Tibial nerve (tissue), 4 donors: ENCODE data around the gene PHYKPL. TPM values are rescaled to one million over a fixed set of nuclear protein-coding genes. Genes with fewer than 3 reads are reported as not detected.

Experiments
- DNase-seq, 2 donors: peaks; one replicate each; pipeline ENCODE4 v3.0.0-alpha.2; 2019; ENCODE audit warnings: low spot score in 2 of 2
- H3K27ac ChIP-seq, 4 donors: fragments of 200-600 bp; sonication (generic) in 3 of 4; one replicate each; pipeline ENCODE4 v1.5.1; 2017 to 2019; ENCODE audit warnings: mild to moderate bottlenecking in 1 of 4
- H3K27me3 ChIP-seq, 2 donors: fragments of 200-600 bp; sonication (generic) in 1 of 2; one replicate each; pipeline versions ENCODE4 v1.5.1 to v1.6.0; 2017 to 2019
- H3K36me3 ChIP-seq, 3 donors: fragments of 200-600 bp; sonication (generic); one replicate each; pipeline ENCODE4 v1.5.1; 2018 to 2019
- H3K4me1 ChIP-seq, 4 donors: fragments of 200-600 bp; sonication (generic) in 3 of 4; one replicate each; pipeline ENCODE4 v1.5.1; 2017 to 2019
- H3K4me3 ChIP-seq, 4 donors: fragments of 200-600 bp; sonication (generic) in 3 of 4; one replicate each; pipeline ENCODE4 v1.5.1; 2017 to 2019; ENCODE audit warnings: mild to moderate bottlenecking in 1 of 4, moderate library complexity in 1 of 4
- H3K9me3 ChIP-seq, 4 donors: fragments of 200-600 bp; sonication (generic) in 3 of 4; one replicate each; pipeline ENCODE4 v1.5.1; 2017 to 2019
- CTCF ChIP-seq, 5 experiments: fragments of 200-600 bp in 3 of 5; fragments of 450-650 bp in 2 of 5; sonication (generic) in 3 of 5; IDR thresholded peaks; one replicate each; pipeline ENCODE4 v1.5.1; 2016 to 2019; ENCODE audit warnings: antibody characterized with exemption in 5 of 5, mild to moderate bottlenecking in 3 of 5, moderate library complexity in 2 of 5
- EP300 ChIP-seq, 2 donors: sonication (generic); formaldehyde crosslinking; IDR thresholded peaks; one replicate each; pipeline ENCODE4 v1.6.1; 2017; ENCODE audit warnings: antibody characterized with exemption in 2 of 2, mild to moderate bottlenecking in 1 of 2
- POLR2A ChIP-seq, 2 donors: fragments of 450-650 bp; IDR thresholded peaks; one replicate each; pipeline ENCODE4 v1.6.1; 2017; ENCODE audit warnings: antibody characterized with exemption in 2 of 2, mild to moderate bottlenecking in 2 of 2, moderate library complexity in 2 of 2
- WGBS, 2 donors: methylation state at CpG; one replicate each; pipeline ENCODE4 v1.1.5; 2018; 5-methylcytosine and 5-hydroxymethylcytosine counted together
- total RNA-seq, 4 donors: library from RNA; depleted of rRNA; stranded (reverse); fragments of >200 nt; gene quantifications; one replicate each; pipeline ENCODE4 v1.1.0, GENCODE V29; 2016

Gene PHYKPL
- total RNA-seq, 4 donors from 2014 or later, result 77.2 to 121 (median 97.1) TPM

GRCh38 chr5:178206166-178207101 is 26.2 kb downstream of the PHYKPL start:
- H3K27ac ChIP-seq, result peak overlapping the region in 3 of 4 donors; percentile 70 to 95 (median 91)
- TF ChIP-seq POLR2A (IDR thresholded peaks at IDR 0.05) (no peak), CTCF (IDR thresholded peaks at IDR 0.05) (no peak), EP300 (IDR thresholded peaks at IDR 0.05) (no peak)
- WGBS, 2 donors, result 32 to 35% methylated on average over 12 of the region's 12 CpGs
- no peaks in the 10 kb centered on the region for H3K27me3 ChIP-seq
- H3K36me3 ChIP-seq, result peaks cover 0 to 49% (median 43%) of the 10 kb centered on the region in 3 donors
- peaks cover 0 to 39% (median 20%) of the 10 kb centered on the region in 4 donors for H3K4me1 ChIP-seq
- no peak for DNase-seq
- peak overlapping the region; percentile 81 to 99 (median 92) for H3K4me3 ChIP-seq
- H3K9me3 ChIP-seq, result no peaks in the 10 kb centered on the region

- Histone ChIP-seq H3K4me1 (peaks cover 0 to 39% (median 20%) of the 10 kb centered on the region in 4 donors), H3K27ac (peak overlapping the region in 3 of 4 donors; percentile 85 to 95 (median 91)), H3K9me3 (no peaks in the 10 kb centered on the region), H3K27me3 (no peaks in the 10 kb centered on the region), H3K36me3 (peaks cover 0 to 41% (median 36%) of the 10 kb centered on the region in 3 donors), H3K4me3 (peak overlapping the region; percentile 81 to 99 (median 92))
- DNase-seq, result no peak
- 1 to 3% methylated on average over 5 of the region's 5 CpGs for WGBS, 2 donors
- TF ChIP-seq CTCF (IDR thresholded peaks at IDR 0.05), result no peak
- no peak for TF ChIP-seq EP300 (IDR thresholded peaks at IDR 0.05)
- no peak for TF ChIP-seq POLR2A (IDR thresholded peaks at IDR 0.05)
These were observed 26.9 kb downstream of the PHYKPL start for GRCh38 chr5:178205749-178206047.

GRCh38 chr5:178204935-178205748 is 27.5 kb downstream of the PHYKPL start:
- H3K9me3 ChIP-seq, result no peaks in the 10 kb centered on the region
- peak; percentile 44 to 70 for DNase-seq
- peaks cover 0 to 39% (median 20%) of the 10 kb centered on the region in 4 donors for H3K4me1 ChIP-seq
- no peaks in the 10 kb centered on the region for H3K27me3 ChIP-seq
- WGBS, 2 donors, result 0 to 1% methylated on average over 34 to 55 of the region's 90 CpGs
- peak overlapping the region; percentile 81 to 99 (median 92) for H3K4me3 ChIP-seq
- H3K36me3 ChIP-seq, result peaks cover 0 to 36% (median 32%) of the 10 kb centered on the region in 3 donors
- peak in 1 of 2 donors; percentile 27 for TF ChIP-seq EP300 (IDR thresholded peaks at IDR 0.05)
- TF ChIP-seq POLR2A (IDR thresholded peaks at IDR 0.05), result peak; percentile 40 to 49
- TF ChIP-seq CTCF (IDR thresholded peaks at IDR 0.05), result peak in 1 of 5 experiments; percentile 15
- H3K27ac ChIP-seq, result peak overlapping the region; percentile 25 to 95 (median 88)

GRCh38 chr5:178204182-178204934 is 28.2 kb downstream of the PHYKPL start, which contains the start of gene HNRNPAB:
TSS of gene HNRNPAB (plus strand) at chr5:178204533. CDS start at chr5:178204838, 305 bp downstream.
- Histone ChIP-seq H3K27ac (peak within 1 kb of the TSS; percentile 25 to 95 (median 88)), H3K4me1 (peaks cover 0 to 39% (median 20%) of the 10 kb centered on the region in 4 donors), H3K4me3 (peak within 1 kb of the TSS; percentile 81 to 99 (median 92)), H3K27me3 (no peaks in the 10 kb centered on the region), H3K9me3 (no peaks in the 10 kb centered on the region), H3K36me3 (peaks cover 0 to 28% (median 24%) of the 10 kb centered on the region in 3 donors)
- DNase-seq, result peak; percentile 95 to 96
- WGBS, 2 donors, result 1% methylated on average over 32 to 55 of the region's 96 CpGs
- TF ChIP-seq EP300 (IDR thresholded peaks at IDR 0.05) (peak; percentile 49 to 100), POLR2A (IDR thresholded peaks at IDR 0.05) (peak; percentile 97 to 98), CTCF (IDR thresholded peaks at IDR 0.05) (peak in 2 of 5 experiments; percentile 33 to 55)
